ENCODE results near the gene LTB.

DNA sequence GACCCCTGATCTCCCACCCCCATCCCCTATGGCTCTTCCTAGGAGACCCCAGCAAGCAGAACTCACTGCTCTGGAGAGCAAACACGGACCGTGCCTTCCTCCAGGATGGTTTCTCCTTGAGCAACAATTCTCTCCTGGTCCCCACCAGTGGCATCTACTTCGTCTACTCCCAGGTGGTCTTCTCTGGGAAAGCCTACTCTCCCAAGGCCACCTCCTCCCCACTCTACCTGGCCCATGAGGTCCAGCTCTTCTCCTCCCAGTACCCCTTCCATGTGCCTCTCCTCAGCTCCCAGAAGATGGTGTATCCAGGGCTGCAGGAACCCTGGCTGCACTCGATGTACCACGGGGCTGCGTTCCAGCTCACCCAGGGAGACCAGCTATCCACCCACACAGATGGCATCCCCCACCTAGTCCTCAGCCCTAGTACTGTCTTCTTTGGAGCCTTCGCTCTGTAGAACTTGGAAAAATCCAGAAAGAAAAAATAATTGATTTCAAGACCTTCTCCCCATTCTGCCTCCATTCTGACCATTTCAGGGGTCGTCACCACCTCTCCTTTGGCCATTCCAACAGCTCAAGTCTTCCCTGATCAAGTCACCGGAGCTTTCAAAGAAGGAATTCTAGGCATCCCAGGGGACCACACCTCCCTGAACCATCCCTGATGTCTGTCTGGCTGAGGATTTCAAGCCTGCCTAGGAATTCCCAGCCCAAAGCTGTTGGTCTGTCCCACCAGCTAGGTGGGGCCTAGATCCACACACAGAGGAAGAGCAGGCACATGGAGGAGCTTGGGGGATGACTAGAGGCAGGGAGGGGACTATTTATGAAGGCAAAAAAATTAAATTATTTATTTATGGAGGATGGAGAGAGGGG is 8.8 kb downstream of the LTB start:
- TF ChIP-seq MYC (IDR thresholded peaks at IDR 0.05; ENCODE audit: low read depth, low read length) = no peak
- TF ChIP-seq, protein P1, sequence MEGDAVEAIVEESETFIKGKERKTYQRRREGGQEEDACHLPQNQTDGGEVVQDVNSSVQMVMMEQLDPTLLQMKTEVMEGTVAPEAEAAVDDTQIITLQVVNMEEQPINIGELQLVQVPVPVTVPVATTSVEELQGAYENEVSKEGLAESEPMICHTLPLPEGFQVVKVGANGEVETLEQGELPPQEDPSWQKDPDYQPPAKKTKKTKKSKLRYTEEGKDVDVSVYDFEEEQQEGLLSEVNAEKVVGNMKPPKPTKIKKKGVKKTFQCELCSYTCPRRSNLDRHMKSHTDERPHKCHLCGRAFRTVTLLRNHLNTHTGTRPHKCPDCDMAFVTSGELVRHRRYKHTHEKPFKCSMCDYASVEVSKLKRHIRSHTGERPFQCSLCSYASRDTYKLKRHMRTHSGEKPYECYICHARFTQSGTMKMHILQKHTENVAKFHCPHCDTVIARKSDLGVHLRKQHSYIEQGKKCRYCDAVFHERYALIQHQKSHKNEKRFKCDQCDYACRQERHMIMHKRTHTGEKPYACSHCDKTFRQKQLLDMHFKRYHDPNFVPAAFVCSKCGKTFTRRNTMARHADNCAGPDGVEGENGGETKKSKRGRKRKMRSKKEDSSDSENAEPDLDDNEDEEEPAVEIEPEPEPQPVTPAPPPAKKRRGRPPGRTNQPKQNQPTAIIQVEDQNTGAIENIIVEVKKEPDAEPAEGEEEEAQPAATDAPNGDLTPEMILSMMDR (IDR thresholded peaks at IDR 0.05; ENCODE audit: low read depth, low read length) = no peak
